Ovary (tissue), 3 donors: ENCODE results near the gene INHBB.

ENCODE experiments used
- CTCF ChIP-seq, 3 donors: fragments of 450-650 bp in 2 of 3; fragments of 200-600 bp in 1 of 3; IDR thresholded peaks; one replicate each; pipeline versions ENCODE4 v1.5.1 to v1.8.0; 2016 to 2022; ENCODE audit warnings: antibody characterized with exemption in 3 of 3, mild to moderate bottlenecking in 1 of 3
- EP300 ChIP-seq: sonication (generic); formaldehyde crosslinking; IDR thresholded peaks from one replicate; pipeline ENCODE4 v1.6.1; 2017; ENCODE audit warnings: antibody characterized with exemption
- POLR2A ChIP-seq: fragments of 450-650 bp; IDR thresholded peaks from one replicate; pipeline ENCODE4 v1.6.1; 2017; ENCODE audit warnings: antibody characterized with exemption, mild to moderate bottlenecking, moderate library complexity
- donor health status: DM: no; HTN: no; CAD: no.

GRCh38 chr2:120343433-120344105, 2.4 kb upstream of the INHBB start:
- TF ChIP-seq CTCF (IDR thresholded peaks at IDR 0.05) = peak; percentile 58 to 90 (median 77)
- no peak for TF ChIP-seq POLR2A
- no peak for TF ChIP-seq EP300
